ENCODE results near the gene VPS39.

VPS39 gene

GRCh38 chr15:42172475-42172874, 35.6 kb downstream of the VPS39 start:
- no peak overlapping the region for H3K4me3 ChIP-seq (ENCODE audit: low read depth, low read length)
- no peak for TF ChIP-seq CTCF (IDR thresholded peaks at IDR 0.05; ENCODE audit: borderline replicate concordance, insufficient read depth, low read depth, low read length)

- no peak for TF ChIP-seq CTCF (IDR thresholded peaks at IDR 0.05; ENCODE audit: borderline replicate concordance, insufficient read depth, low read depth, low read length)
- no peak overlapping the region for H3K4me3 ChIP-seq (ENCODE audit: low read depth, low read length)
These were observed 36.3 kb downstream of the VPS39 start for GRCh38 chr15:42171795-42172194.

- no peak for TF ChIP-seq CTCF (IDR thresholded peaks at IDR 0.05; ENCODE audit: borderline replicate concordance, insufficient read depth, low read depth, low read length)
- no peak overlapping the region for H3K4me3 ChIP-seq (ENCODE audit: low read depth, low read length)
These were observed 37.0 kb downstream of the VPS39 start for GRCh38 chr15:42171122-42171521.

- TF ChIP-seq CTCF (IDR thresholded peaks at IDR 0.05; ENCODE audit: borderline replicate concordance, insufficient read depth, low read depth, low read length): no peak
- no peak overlapping the region for H3K4me3 ChIP-seq (ENCODE audit: low read depth, low read length)
These were observed 41.7 kb downstream of the VPS39 start for GRCh38 chr15:42166225-42166940.

GRCh38 chr15:42165106-42165505, 43.0 kb downstream of the VPS39 start:
- TF ChIP-seq CTCF (IDR thresholded peaks at IDR 0.05; ENCODE audit: borderline replicate concordance, insufficient read depth, low read depth, low read length): no peak
- H3K4me3 ChIP-seq (ENCODE audit: low read depth, low read length): no peak overlapping the region

GRCh38 chr15:42163947-42164550, 44.1 kb downstream of the VPS39 start:
- H3K4me3 ChIP-seq (ENCODE audit: low read depth, low read length): no peak overlapping the region
- no peak for TF ChIP-seq CTCF (IDR thresholded peaks at IDR 0.05; ENCODE audit: borderline replicate concordance, insufficient read depth, low read depth, low read length)

GRCh38 chr15:42163291-42163690, 44.8 kb downstream of the VPS39 start:
- no peak for TF ChIP-seq CTCF (IDR thresholded peaks at IDR 0.05; ENCODE audit: borderline replicate concordance, insufficient read depth, low read depth, low read length)
- H3K4me3 ChIP-seq (ENCODE audit: low read depth, low read length): no peak overlapping the region

All from GM12875 (cell line).